HFF-Myc (cell line): ENCODE data around the gene C1orf216.
"Not testable (repeated sequence)": the region's sequence is repeated elsewhere in the genome, so short reads cannot be mapped to it uniquely, and the experiment has no call there.

Experiments used
- DNase-seq: peaks from one replicate; pipeline ENCODE4 v3.0.0-alpha.2; 2011; ENCODE audit warnings: low read depth; ENCODE audit errors: extremely low read depth
- H3K4me3 ChIP-seq: replicated peaks from 2 replicates; pipeline ENCODE4 v1.5.1; 2011; ENCODE audit warnings: low read depth, mild to moderate bottlenecking, control low read depth, low read length
- CTCF ChIP-seq: IDR thresholded peaks from 2 replicates; pipeline ENCODE4 v1.5.1; 2012; ENCODE audit warnings: mild to moderate bottlenecking, low read depth, low read length, control low read depth; ENCODE audit errors: missing control alignments

C1orf216 gene

GRCh38 chr1:35706846-35707600 is 11.7 kb downstream of the C1orf216 start:
- no peak for DNase-seq
- H3K4me3 ChIP-seq, result no peak overlapping the region; the same call in 1 of the 2 replicates
- TF ChIP-seq CTCF, result no peak

GRCh38 chr1:35702508-35702907 is 16.2 kb downstream of the C1orf216 start:
- no peak for TF ChIP-seq CTCF
- no peak for DNase-seq
- no peak overlapping the region for H3K4me3 ChIP-seq

GRCh38 chr1:35699152-35699551 is 19.5 kb downstream of the C1orf216 start:
- H3K4me3 ChIP-seq, DNase-seq: not testable (repeated sequence)

GRCh38 chr1:35692317-35692716 is 26.4 kb downstream of the C1orf216 start:
- no peak overlapping the region for H3K4me3 ChIP-seq
- no peak for DNase-seq
- no peak for TF ChIP-seq CTCF

GRCh38 chr1:35691571-35692220 is 27.0 kb downstream of the C1orf216 start:
- DNase-seq, result no peak
- no peak overlapping the region for H3K4me3 ChIP-seq
- TF ChIP-seq CTCF, result no peak

- no peak for TF ChIP-seq CTCF
- H3K4me3 ChIP-seq, result no peak overlapping the region
- no peak for DNase-seq
These were observed 27.6 kb downstream of the C1orf216 start for GRCh38 chr1:35691080-35691479.

- not testable (repeated sequence) for DNase-seq, H3K4me3 ChIP-seq
These were observed 28.6 kb downstream of the C1orf216 start for GRCh38 chr1:35690103-35690502.

GRCh38 chr1:35688161-35688560 is 30.5 kb downstream of the C1orf216 start:
- no peak for TF ChIP-seq CTCF
- DNase-seq, result no peak
- no peak overlapping the region for H3K4me3 ChIP-seq
